HCT116 (cell line): ENCODE results near the gene SIAH2. TPM values are rescaled to one million over a fixed set of nuclear protein-coding genes. Genes with fewer than 3 reads are reported as not detected.

Experiments
- ATAC-seq: fragments of 200-7000 bp; cut with Tn5 transposase; 2 replicates; pipeline ENCODE4 v1.9.1; 2020; ENCODE audit warnings: mild to moderate bottlenecking, moderate library complexity
- BruUV-seq: library from RNA; stranded (reverse); fragments of 400-500 nt; replicated peaks from 2 replicates; lab custom pipeline; 2021; lab: Mats Ljungman, UMichigan
- CTCF ChIA-PET: fragments of 300-600 bp; sonication (Branson Sonifier 250); formaldehyde crosslinking; loops from one replicate; lab custom pipeline; 2021; ENCODE audit warnings: antibody characterized with exemption; lab: Charles Lee
- POLR2A ChIA-PET: fragments of 300-600, 350-600 bp; sonication (Branson Sonifier 250); formaldehyde crosslinking; loops from one replicate; lab custom pipeline; 2021; ENCODE audit warnings: antibody characterized with exemption; lab: Charles Lee
- RAD21 ChIA-PET, 2 experiments: fragments of 300-600 bp; sonication (Branson Sonifier 250); formaldehyde crosslinking; loops; one replicate each; lab custom pipeline; 2023; ENCODE audit warnings: low total read pairs in 2 of 2; ENCODE audit not compliant: uncharacterized antibody in 2 of 2, unreplicated experiment in 2 of 2, low non-redundant PET in 1 of 2; lab: Charles Lee
- DNase-seq: peaks from one replicate; pipeline ENCODE4 v3.0.0-alpha.2; 2010; ENCODE audit warnings: low read depth, low spot score
- H2AFZ ChIP-seq: fragments of 200-600 bp; shearing (Covaris generic), sonication (generic); 2 replicates; pipeline ENCODE4 v1.6.1; 2017; ENCODE audit warnings: low read depth, mixed run types, mixed read lengths, antibody characterized with exemption, low read length; ENCODE audit not compliant: poor library complexity, severe bottlenecking
- H3K27ac ChIP-seq: 2 replicates; pipeline ENCODE4 v1.5.1; 2012; ENCODE audit warnings: low read depth, low read length
- H3K27me3 ChIP-seq: fragments of 200-600 bp; sonication (generic); 2 replicates; pipeline ENCODE4 v1.6.1; 2016; ENCODE audit warnings: mixed run types, low read length, mixed read lengths; ENCODE audit not compliant: insufficient read depth
- H3K36me3 ChIP-seq, 2 experiments: fragments of 200-500 bp in 1 of 2; fragments of 200-600 bp in 1 of 2; sonication (Bioruptor generic) in 1 of 2; sonication (generic) in 1 of 2; 2 replicates each; pipeline versions ENCODE4 v1.5.1 to v1.6.1; 2014 to 2016; ENCODE audit warnings: low read length in 2 of 2, inconsistent platforms in 1 of 2, mixed read lengths in 1 of 2, mixed run types in 1 of 2; ENCODE audit not compliant: insufficient read depth in 2 of 2, control insufficient read depth in 1 of 2
- H3K4me1 ChIP-seq, 2 experiments: fragments of 200-600 bp in 1 of 2; sonication (generic) in 1 of 2; 2 replicates each; pipeline versions ENCODE4 v1.5.1 to v1.6.1; 2012 to 2017; ENCODE audit warnings: low read length in 2 of 2, inconsistent platforms in 1 of 2, mild to moderate bottlenecking in 1 of 2, mixed read lengths in 1 of 2, mixed run types in 1 of 2, moderate library complexity in 1 of 2; ENCODE audit not compliant: insufficient read depth in 2 of 2, control insufficient read depth in 1 of 2
- H3K4me2 ChIP-seq: fragments of 200-600 bp; sonication (generic); 2 replicates; pipeline ENCODE4 v1.6.1; 2017; ENCODE audit warnings: mixed run types, low read length, mixed read lengths
- H3K4me3 ChIP-seq, 2 experiments: fragments of 200-600 bp in 1 of 2; sonication (generic) in 1 of 2; replicated peaks in 1 of 2; 2 replicates each; pipeline ENCODE4 v1.5.1; 2011 to 2016; ENCODE audit warnings: low read length in 2 of 2, control low read depth in 1 of 2, low read depth in 1 of 2, mild to moderate bottlenecking in 1 of 2, mixed read lengths in 1 of 2, mixed run types in 1 of 2
- H3K79me2 ChIP-seq: fragments of 200-600 bp; sonication (generic); 2 replicates; pipeline ENCODE4 v1.6.1; 2017; ENCODE audit warnings: mild to moderate bottlenecking, mixed run types, low read length, moderate library complexity, mixed read lengths; ENCODE audit not compliant: insufficient read depth
- H3K9ac ChIP-seq: fragments of 200-600 bp; sonication (generic); 2 replicates; pipeline ENCODE4 v1.6.1; 2016; ENCODE audit warnings: low read length, mixed read lengths
- H3K9me2 ChIP-seq: fragments of 200-600 bp; sonication (generic), shearing (Covaris generic); 2 replicates; pipeline ENCODE4 v1.6.1; 2017; ENCODE audit warnings: mixed run types, mild to moderate bottlenecking, moderate library complexity; ENCODE audit not compliant: insufficient read depth
- H3K9me3 ChIP-seq, 2 experiments: fragments of 200-500 bp in 1 of 2; fragments of 200-600 bp in 1 of 2; sonication (Bioruptor generic) in 1 of 2; sonication (generic) in 1 of 2; 2 replicates each; pipeline ENCODE4 v1.6.1; 2014 to 2017; ENCODE audit warnings: low read length in 2 of 2, mixed read lengths in 2 of 2, inconsistent platforms in 1 of 2, low read depth in 1 of 2, mild to moderate bottlenecking in 1 of 2, mixed run types in 1 of 2, moderate library complexity in 1 of 2; ENCODE audit not compliant: control insufficient read depth in 1 of 2, insufficient read depth in 1 of 2
- H4K20me1 ChIP-seq: fragments of 200-600 bp; sonication (generic), shearing (Covaris generic); 2 replicates; pipeline ENCODE4 v1.6.1; 2017; ENCODE audit warnings: mixed run types, mild to moderate bottlenecking, moderate library complexity; ENCODE audit not compliant: insufficient read depth
- CBX3 ChIP-seq: IDR thresholded peaks from 2 replicates; pipeline ENCODE4 v1.6.1; 2012; ENCODE audit warnings: low read depth
- CEBPB ChIP-seq: IDR thresholded peaks from 2 replicates; pipeline ENCODE4 v1.6.1; 2012; ENCODE audit warnings: low read depth
- ELF1 ChIP-seq: IDR thresholded peaks from 2 replicates; pipeline ENCODE4 v1.6.1; 2012; ENCODE audit warnings: low read depth, borderline replicate concordance
- EZH2 ChIP-seq: fragments of 200-600 bp; sonication (generic); IDR thresholded peaks from 2 replicates; pipeline ENCODE4 v1.6.1; 2017; ENCODE audit warnings: antibody characterized with exemption, mixed run types
- EZH2phosphoT487 ChIP-seq: fragments of 200-600 bp; IDR thresholded peaks from 2 replicates; pipeline ENCODE4 v1.6.1; 2018; ENCODE audit warnings: antibody characterized with exemption, borderline replicate concordance
- JUND ChIP-seq: IDR thresholded peaks from 2 replicates; pipeline ENCODE4 v1.6.1; 2012
- POLR2AphosphoS5 ChIP-seq: IDR thresholded peaks from 2 replicates; pipeline ENCODE4 v1.6.1; 2011; ENCODE audit warnings: mild to moderate bottlenecking, low read depth, low read length, moderate library complexity
- RAD21 ChIP-seq: IDR thresholded peaks from 2 replicates; pipeline ENCODE4 v1.6.1; 2012; ENCODE audit warnings: low read depth, mild to moderate bottlenecking
- SIN3A ChIP-seq: IDR thresholded peaks from 2 replicates; pipeline ENCODE4 v1.6.1; 2012; ENCODE audit warnings: low read depth
- SRF ChIP-seq: IDR thresholded peaks from 2 replicates; pipeline ENCODE4 v1.6.1; 2012; ENCODE audit warnings: low read depth
- YY1 ChIP-seq: IDR thresholded peaks from 2 replicates; pipeline ENCODE4 v1.6.1; 2011; ENCODE audit warnings: low read length, low read depth, moderate library complexity, mild to moderate bottlenecking; ENCODE audit not compliant: insufficient replicate concordance; ENCODE audit errors: extremely low read depth
- ZFX ChIP-seq: fragments of 450-650 bp; IDR thresholded peaks from 2 replicates; pipeline ENCODE4 v1.6.1; 2017
- ZNF274 ChIP-seq: fragments of 200-500 bp; sonication (Bioruptor generic); IDR thresholded peaks from 2 replicates; pipeline ENCODE4 v1.6.1; 2014; ENCODE audit warnings: mild to moderate bottlenecking, low read depth, low read length, inconsistent platforms
- intact Hi-C: fragments of 100-400 bp; cut with micrococcal nuclease; formaldehyde crosslinking; loops from 2 replicates; pipeline ENCODE4 v1.10.0; 2022
- total RNA-seq: library from RNA; stranded (reverse); gene quantifications from one replicate; pipeline ENCODE4 v1.2.1, GENCODE V29; 2021; ENCODE audit not compliant: unreplicated experiment
- TF ChIP-seq, protein P1 (sequence below): IDR thresholded peaks from 2 replicates; pipeline ENCODE4 v1.6.1; 2012
- TF ChIP-seq, protein P2 (sequence below): IDR thresholded peaks from 2 replicates; pipeline ENCODE4 v1.6.1; 2011; ENCODE audit warnings: mild to moderate bottlenecking, low read length, moderate library complexity; ENCODE audit not compliant: insufficient replicate concordance; ENCODE audit errors: extremely low read depth
- TF ChIP-seq, protein P3 (sequence below), 3 experiments: fragments of 200-600 bp in 1 of 3; sonication (generic) in 1 of 3; IDR thresholded peaks in 2 of 3; conservative IDR thresholded peaks in 1 of 3; 2 replicates each; pipeline ENCODE4 v1.5.1; 2012 to 2017; ENCODE audit warnings: low read depth in 2 of 3, low read length in 2 of 3, antibody characterized with exemption in 1 of 3, borderline replicate concordance in 1 of 3, control low read depth in 1 of 3, mild to moderate bottlenecking in 1 of 3, mixed read lengths in 1 of 3, mixed run types in 1 of 3, moderate library complexity in 1 of 3; ENCODE audit not compliant: insufficient read depth in 1 of 3
- TF ChIP-seq, protein P4 (sequence below): IDR thresholded peaks from 2 replicates; pipeline ENCODE4 v1.6.1; 2012

The SIAH2 gene
- total RNA-seq, 1 experiment from 2014 or later = 39.9 TPM

DNA sequence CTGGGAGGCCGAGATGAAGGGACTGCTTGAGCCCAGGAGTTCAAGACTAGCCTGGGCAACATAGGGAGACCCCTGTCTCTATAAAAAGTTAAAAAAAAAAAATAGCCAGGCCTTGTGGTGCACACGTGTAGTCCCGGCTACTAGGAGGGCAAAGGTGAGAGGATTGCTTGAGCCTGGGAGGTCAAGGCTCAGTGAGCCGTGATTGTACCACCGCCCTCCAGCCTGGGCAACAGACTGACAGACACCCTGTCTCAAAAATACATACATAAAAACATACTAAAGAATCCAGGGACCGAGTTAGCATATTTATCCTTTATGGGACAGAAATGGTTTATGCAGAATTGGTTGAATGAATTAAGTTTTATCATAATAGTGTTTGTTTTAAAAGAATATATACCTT lies 13.7 kb downstream of the SIAH2 start:
- no peak overlapping the region for H3K9ac ChIP-seq
- RAD21 ChIA-PET = no interaction called here
- H3K27ac ChIP-seq = no peak overlapping the region
- H3K4me3 ChIP-seq = no peak overlapping the region
- peaks cover 99% of the 10 kb centered on the region for H3K79me2 ChIP-seq
- peaks cover 0 to 27% of the 10 kb centered on the region in 2 experiments; a peak in 3 of 4 replicates for H3K4me1 ChIP-seq
- H3K27me3 ChIP-seq = no peaks in the 10 kb centered on the region
- no TSS peak for BruUV-seq
- intact Hi-C loops = no loop called here
- DNase-seq (no peak), ATAC-seq (no peak)
- no peak for TF ChIP-seq SRF
- TF ChIP-seq JUND = no peak
- TF ChIP-seq, protein P1, sequence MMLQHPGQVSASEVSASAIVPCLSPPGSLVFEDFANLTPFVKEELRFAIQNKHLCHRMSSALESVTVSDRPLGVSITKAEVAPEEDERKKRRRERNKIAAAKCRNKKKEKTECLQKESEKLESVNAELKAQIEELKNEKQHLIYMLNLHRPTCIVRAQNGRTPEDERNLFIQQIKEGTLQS = no peak
- no peak for TF ChIP-seq CBX3
- no peak for TF ChIP-seq ZFX
- no peak for TF ChIP-seq EZH2
- CTCF ChIA-PET = no interaction called here
- H3K9me3 ChIP-seq = no peaks in the 10 kb centered on the region
- no peak overlapping the region for H2AFZ ChIP-seq
- no peaks in the 10 kb centered on the region for H3K9me2 ChIP-seq
- peaks cover 11% of the 10 kb centered on the region; the same call in 1 of the 2 replicates for H4K20me1 ChIP-seq
- H3K36me3 ChIP-seq = peaks cover 0 to 3% of the 10 kb centered on the region in 2 experiments; a peak in 1 of 4 replicates
- no peak overlapping the region for H3K4me2 ChIP-seq
- POLR2A ChIA-PET = no interaction called here

DNA sequence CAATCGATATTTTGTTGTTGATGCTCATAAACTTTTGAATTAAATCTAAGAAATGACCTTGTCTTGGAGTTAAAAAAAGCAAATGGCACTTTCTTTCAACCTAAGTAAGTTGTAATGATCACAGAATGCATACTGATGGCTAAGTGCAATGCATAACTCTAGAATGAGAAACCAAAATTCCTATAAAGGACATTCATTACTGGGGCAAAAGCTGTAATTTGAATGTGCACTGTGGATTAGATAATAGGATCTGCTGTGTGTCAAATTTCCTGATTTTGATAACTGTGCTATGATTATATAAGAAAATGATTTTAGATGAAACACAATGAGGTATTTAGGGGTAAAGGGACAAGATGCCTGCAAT lies 14.3 kb downstream of the SIAH2 start:
- BruUV-seq = no TSS peak
- no peak for ATAC-seq
- Histone ChIP-seq H3K79me2 (peaks cover 99% of the 10 kb centered on the region), H3K9me2 (no peaks in the 10 kb centered on the region), H3K4me1 (peaks cover 5 to 33% of the 10 kb centered on the region in 2 experiments; a peak in 3 of 4 replicates), H2AFZ (no peak overlapping the region), H3K9me3 (no peaks in the 10 kb centered on the region), H3K9ac (no peak overlapping the region), H3K36me3 (peaks cover 0 to under 1% of the 10 kb centered on the region in 2 experiments; a peak in 1 of 4 replicates), H3K4me2 (no peak overlapping the region), H4K20me1 (peaks cover 11% of the 10 kb centered on the region; the same call in 1 of the 2 replicates), H3K4me3 (no peak overlapping the region), H3K27ac (no peak overlapping the region), H3K27me3 (no peaks in the 10 kb centered on the region)
- no peak for DNase-seq
- ChIA-PET POLR2A (no interaction called here), RAD21 (no interaction called here), CTCF (no interaction called here)
- TF ChIP-seq YY1 = no peak
- no peak for TF ChIP-seq ZFX
- no peak for TF ChIP-seq POLR2AphosphoS5
- TF ChIP-seq RAD21 = no peak
- TF ChIP-seq CEBPB = no peak
- TF ChIP-seq, protein P2, sequence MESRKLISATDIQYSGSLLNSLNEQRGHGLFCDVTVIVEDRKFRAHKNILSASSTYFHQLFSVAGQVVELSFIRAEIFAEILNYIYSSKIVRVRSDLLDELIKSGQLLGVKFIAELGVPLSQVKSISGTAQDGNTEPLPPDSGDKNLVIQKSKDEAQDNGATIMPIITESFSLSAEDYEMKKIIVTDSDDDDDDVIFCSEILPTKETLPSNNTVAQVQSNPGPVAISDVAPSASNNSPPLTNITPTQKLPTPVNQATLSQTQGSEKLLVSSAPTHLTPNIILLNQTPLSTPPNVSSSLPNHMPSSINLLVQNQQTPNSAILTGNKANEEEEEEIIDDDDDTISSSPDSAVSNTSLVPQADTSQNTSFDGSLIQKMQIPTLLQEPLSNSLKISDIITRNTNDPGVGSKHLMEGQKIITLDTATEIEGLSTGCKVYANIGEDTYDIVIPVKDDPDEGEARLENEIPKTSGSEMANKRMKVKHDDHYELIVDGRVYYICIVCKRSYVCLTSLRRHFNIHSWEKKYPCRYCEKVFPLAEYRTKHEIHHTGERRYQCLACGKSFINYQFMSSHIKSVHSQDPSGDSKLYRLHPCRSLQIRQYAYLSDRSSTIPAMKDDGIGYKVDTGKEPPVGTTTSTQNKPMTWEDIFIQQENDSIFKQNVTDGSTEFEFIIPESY = no peak
- no peak for TF ChIP-seq ZNF274
- TF ChIP-seq EZH2phosphoT487 = no peak
- TF ChIP-seq JUND = no peak
- TF ChIP-seq, protein P3, sequence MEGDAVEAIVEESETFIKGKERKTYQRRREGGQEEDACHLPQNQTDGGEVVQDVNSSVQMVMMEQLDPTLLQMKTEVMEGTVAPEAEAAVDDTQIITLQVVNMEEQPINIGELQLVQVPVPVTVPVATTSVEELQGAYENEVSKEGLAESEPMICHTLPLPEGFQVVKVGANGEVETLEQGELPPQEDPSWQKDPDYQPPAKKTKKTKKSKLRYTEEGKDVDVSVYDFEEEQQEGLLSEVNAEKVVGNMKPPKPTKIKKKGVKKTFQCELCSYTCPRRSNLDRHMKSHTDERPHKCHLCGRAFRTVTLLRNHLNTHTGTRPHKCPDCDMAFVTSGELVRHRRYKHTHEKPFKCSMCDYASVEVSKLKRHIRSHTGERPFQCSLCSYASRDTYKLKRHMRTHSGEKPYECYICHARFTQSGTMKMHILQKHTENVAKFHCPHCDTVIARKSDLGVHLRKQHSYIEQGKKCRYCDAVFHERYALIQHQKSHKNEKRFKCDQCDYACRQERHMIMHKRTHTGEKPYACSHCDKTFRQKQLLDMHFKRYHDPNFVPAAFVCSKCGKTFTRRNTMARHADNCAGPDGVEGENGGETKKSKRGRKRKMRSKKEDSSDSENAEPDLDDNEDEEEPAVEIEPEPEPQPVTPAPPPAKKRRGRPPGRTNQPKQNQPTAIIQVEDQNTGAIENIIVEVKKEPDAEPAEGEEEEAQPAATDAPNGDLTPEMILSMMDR (IDR thresholded peaks at IDR 0.05 in 2 of 3, conservative IDR thresholded peaks at IDR 0.05 in 1 of 3; ENCODE audit: borderline replicate concordance in 1 of 3, insufficient read depth in 1 of 3, low read depth in 2 of 3, low read length in 2 of 3) = no peak
- TF ChIP-seq, protein P4, sequence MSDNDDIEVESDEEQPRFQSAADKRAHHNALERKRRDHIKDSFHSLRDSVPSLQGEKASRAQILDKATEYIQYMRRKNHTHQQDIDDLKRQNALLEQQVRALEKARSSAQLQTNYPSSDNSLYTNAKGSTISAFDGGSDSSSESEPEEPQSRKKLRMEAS = no peak
- TF ChIP-seq, protein P1 = no peak
- TF ChIP-seq ELF1 = no peak
- TF ChIP-seq SIN3A = no peak
- no peak for TF ChIP-seq EZH2
- intact Hi-C loops = no loop called here
